Muscle layer of duodenum (tissue), 2 donors: ENCODE data around the gene SLC27A5.

Experiments
- H3K27ac ChIP-seq: one replicate; pipeline ENCODE4 v1.7.0; 2013; ENCODE audit warnings: mild to moderate bottlenecking, low read length
- H3K27me3 ChIP-seq: one replicate; pipeline ENCODE4 v1.7.0; 2013; ENCODE audit warnings: low read depth, mild to moderate bottlenecking, control low read depth, low read length
- H3K36me3 ChIP-seq, 2 donors: one replicate each; pipeline ENCODE4 v1.7.0; 2013; ENCODE audit warnings: low read length in 2 of 2, control low read depth in 1 of 2, mild to moderate bottlenecking in 1 of 2; ENCODE audit not compliant: insufficient read depth in 2 of 2, control insufficient read depth in 1 of 2
- H3K4me1 ChIP-seq, 2 donors: one replicate each; pipeline ENCODE4 v1.7.0; 2013; ENCODE audit warnings: low read length in 2 of 2, mild to moderate bottlenecking in 2 of 2, control low read depth in 1 of 2, moderate library complexity in 1 of 2; ENCODE audit not compliant: insufficient read depth in 2 of 2, control insufficient read depth in 1 of 2
- H3K4me3 ChIP-seq, 2 donors: one replicate each; pipeline ENCODE4 v1.7.0; 2013; ENCODE audit warnings: low read length in 2 of 2, low read depth in 1 of 2, mild to moderate bottlenecking in 1 of 2
- H3K9me3 ChIP-seq, 2 donors: one replicate each; pipeline ENCODE4 v1.7.0; 2013; ENCODE audit warnings: low read length in 2 of 2, control low read depth in 1 of 2, mild to moderate bottlenecking in 1 of 2; ENCODE audit not compliant: control insufficient read depth in 1 of 2
- donor health status: healthy.

The SLC27A5 gene

GRCh38 chr19:58536852-58537798 lies 25.3 kb upstream of the SLC27A5 start:
- H3K4me3 ChIP-seq: no peak overlapping the region
- no peak overlapping the region for H3K27ac ChIP-seq
- H3K9me3 ChIP-seq: no peaks in the 10 kb centered on the region
- peaks cover 0 to 5% of the 10 kb centered on the region in 2 donors for H3K4me1 ChIP-seq
- H3K36me3 ChIP-seq: no peaks in the 10 kb centered on the region
- H3K27me3 ChIP-seq: peaks cover 4% of the 10 kb centered on the region

- peaks cover 4% of the 10 kb centered on the region for H3K27me3 ChIP-seq
- H3K27ac ChIP-seq: no peak overlapping the region
- no peaks in the 10 kb centered on the region for H3K9me3 ChIP-seq
- peaks cover 0 to 5% of the 10 kb centered on the region in 2 donors for H3K4me1 ChIP-seq
- no peak overlapping the region for H3K4me3 ChIP-seq
- H3K36me3 ChIP-seq: no peaks in the 10 kb centered on the region
Measured at GRCh38 chr19:58535857-58536256, 24.1 kb upstream of the SLC27A5 start.

- H3K9me3 ChIP-seq: no peaks in the 10 kb centered on the region
- no peaks in the 10 kb centered on the region for H3K4me1 ChIP-seq
- no peaks in the 10 kb centered on the region for H3K36me3 ChIP-seq
- no peak overlapping the region for H3K4me3 ChIP-seq
- no peaks in the 10 kb centered on the region for H3K27me3 ChIP-seq
- H3K27ac ChIP-seq: no peak overlapping the region
Measured at GRCh38 chr19:58531034-58531840, 19.4 kb upstream of the SLC27A5 start.

GRCh38 chr19:58529405-58529804 lies 17.6 kb upstream of the SLC27A5 start:
- Histone ChIP-seq H3K27ac (no peak overlapping the region), H3K4me1 (no peaks in the 10 kb centered on the region), H3K9me3 (no peaks in the 10 kb centered on the region), H3K36me3 (no peaks in the 10 kb centered on the region), H3K27me3 (no peaks in the 10 kb centered on the region), H3K4me3 (no peak overlapping the region)

- H3K4me1 ChIP-seq: peaks cover 12 to 13% of the 10 kb centered on the region in 2 donors
- H3K4me3 ChIP-seq: no peak overlapping the region
- H3K36me3 ChIP-seq: no peaks in the 10 kb centered on the region
- no peaks in the 10 kb centered on the region for H3K9me3 ChIP-seq
- no peaks in the 10 kb centered on the region for H3K27me3 ChIP-seq
- no peak overlapping the region for H3K27ac ChIP-seq
Measured at GRCh38 chr19:58522709-58523108, 10.9 kb upstream of the SLC27A5 start.

- H3K4me3 ChIP-seq: no peak overlapping the region
- H3K4me1 ChIP-seq: peaks cover 13 to 22% of the 10 kb centered on the region in 2 donors
- H3K27me3 ChIP-seq: no peaks in the 10 kb centered on the region
- no peaks in the 10 kb centered on the region for H3K9me3 ChIP-seq
- H3K36me3 ChIP-seq: peaks cover 0 to 7% of the 10 kb centered on the region in 2 donors
- no peak overlapping the region for H3K27ac ChIP-seq
Measured at GRCh38 chr19:58521651-58522050, 9.9 kb upstream of the SLC27A5 start.

GRCh38 chr19:58520257-58520599 lies 8.4 kb upstream of the SLC27A5 start:
- H3K27ac ChIP-seq: peak overlapping the region; percentile 97
- no peaks in the 10 kb centered on the region for H3K9me3 ChIP-seq
- H3K36me3 ChIP-seq: peaks cover 7 to 18% of the 10 kb centered on the region in 2 donors
- no peaks in the 10 kb centered on the region for H3K27me3 ChIP-seq
- H3K4me1 ChIP-seq: peaks cover 13 to 32% of the 10 kb centered on the region in 2 donors
- H3K4me3 ChIP-seq: peak overlapping the region; percentile 81 to 89

- peak within 1 kb of the TSS; percentile 97 for H3K27ac ChIP-seq
- H3K9me3 ChIP-seq: no peaks in the 10 kb centered on the region
- H3K4me3 ChIP-seq: peak within 1 kb of the TSS; percentile 81 to 89
- peaks cover 7 to 19% of the 10 kb centered on the region in 2 donors for H3K36me3 ChIP-seq
- no peaks in the 10 kb centered on the region for H3K27me3 ChIP-seq
- peaks cover 14 to 34% of the 10 kb centered on the region in 2 donors for H3K4me1 ChIP-seq
Measured at GRCh38 chr19:58519355-58520256, 7.8 kb upstream of the SLC27A5 start, which contains the start of gene ZBTB45. TSS of gene ZBTB45 (minus strand) at chr19:58519810. CDS start at chr19:58517673, 2,137 bp downstream.

GRCh38 chr19:58519087-58519354 lies 7.2 kb upstream of the SLC27A5 start:
- H3K4me1 ChIP-seq: peaks cover 17 to 37% of the 10 kb centered on the region in 2 donors
- H3K4me3 ChIP-seq: peak overlapping the region; percentile 81 to 89
- peaks cover 7 to 19% of the 10 kb centered on the region in 2 donors for H3K36me3 ChIP-seq
- no peaks in the 10 kb centered on the region for H3K27me3 ChIP-seq
- H3K9me3 ChIP-seq: no peaks in the 10 kb centered on the region
- H3K27ac ChIP-seq: peak overlapping the region; percentile 97

GRCh38 chr19:58518256-58519086 lies 6.7 kb upstream of the SLC27A5 start:
- Histone ChIP-seq H3K36me3 (peaks cover 7 to 19% of the 10 kb centered on the region in 2 donors), H3K27me3 (no peaks in the 10 kb centered on the region), H3K4me1 (peaks cover 17 to 42% of the 10 kb centered on the region in 2 donors), H3K27ac (peak overlapping the region; percentile 97), H3K4me3 (peak overlapping the region; percentile 81 to 89), H3K9me3 (no peaks in the 10 kb centered on the region)
